Measurements from ENCODE around the gene ADAM11. TPM values are rescaled to one million over a fixed set of nuclear protein-coding genes. Genes with fewer than 3 reads are reported as not detected.
"Not testable (repeated sequence)": the region's sequence is repeated elsewhere in the genome, so short reads cannot be mapped to it uniquely, and the experiment has no call there.

ADAM11 gene, protein sequence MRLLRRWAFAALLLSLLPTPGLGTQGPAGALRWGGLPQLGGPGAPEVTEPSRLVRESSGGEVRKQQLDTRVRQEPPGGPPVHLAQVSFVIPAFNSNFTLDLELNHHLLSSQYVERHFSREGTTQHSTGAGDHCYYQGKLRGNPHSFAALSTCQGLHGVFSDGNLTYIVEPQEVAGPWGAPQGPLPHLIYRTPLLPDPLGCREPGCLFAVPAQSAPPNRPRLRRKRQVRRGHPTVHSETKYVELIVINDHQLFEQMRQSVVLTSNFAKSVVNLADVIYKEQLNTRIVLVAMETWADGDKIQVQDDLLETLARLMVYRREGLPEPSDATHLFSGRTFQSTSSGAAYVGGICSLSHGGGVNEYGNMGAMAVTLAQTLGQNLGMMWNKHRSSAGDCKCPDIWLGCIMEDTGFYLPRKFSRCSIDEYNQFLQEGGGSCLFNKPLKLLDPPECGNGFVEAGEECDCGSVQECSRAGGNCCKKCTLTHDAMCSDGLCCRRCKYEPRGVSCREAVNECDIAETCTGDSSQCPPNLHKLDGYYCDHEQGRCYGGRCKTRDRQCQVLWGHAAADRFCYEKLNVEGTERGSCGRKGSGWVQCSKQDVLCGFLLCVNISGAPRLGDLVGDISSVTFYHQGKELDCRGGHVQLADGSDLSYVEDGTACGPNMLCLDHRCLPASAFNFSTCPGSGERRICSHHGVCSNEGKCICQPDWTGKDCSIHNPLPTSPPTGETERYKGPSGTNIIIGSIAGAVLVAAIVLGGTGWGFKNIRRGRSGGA
- 1 to 10 TPM in 1 of 3 donors, under 1 TPM in 2; 0.17 to 1.5 (median 0.73) TPM for polyA plus RNA-seq

- WGBS, 3 donors = 6 to 8% (median 8%) methylated on average over 37 to 74 of the region's 74 CpGs
- H3K27ac ChIP-seq (ENCODE audit: low read depth, low read length) = no peak within 1 kb of the TSS
Observed at GRCh38 chr17:44758414-44759085, at the start of gene ADAM11. ADAM11 (plus strand) TSS chr17:44758988; CDS start chr17:44759200, 212 bp downstream.

GRCh38 chr17:44719444-44719843 is 39.3 kb upstream of the ADAM11 start:
- WGBS, 3 donors = 97 to 98% (median 98%) methylated on average over 1 of the region's 1 CpG
- H3K27ac ChIP-seq (ENCODE audit: low read depth, low read length) = no peak overlapping the region

DNA sequence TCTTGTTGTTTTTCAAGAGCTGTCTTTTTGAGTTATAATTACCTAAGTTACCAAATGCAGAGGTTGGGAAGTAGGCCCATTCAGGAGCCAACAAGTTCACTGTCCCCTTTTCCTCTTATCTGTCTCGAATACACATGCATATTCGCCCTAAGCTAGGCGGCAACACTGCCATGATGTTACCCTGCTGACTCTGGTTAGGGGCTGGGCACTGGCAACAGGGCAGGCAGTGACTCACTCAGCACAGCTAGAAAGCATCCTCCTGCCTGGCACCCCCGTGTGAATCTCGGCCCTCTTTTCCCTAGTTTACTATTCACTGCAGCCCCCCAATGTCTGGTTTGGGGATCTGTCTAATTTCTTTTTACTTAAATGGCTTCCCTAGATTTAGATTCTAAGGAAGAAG is 36.5 kb upstream of the ADAM11 start:
- WGBS, 3 donors = 86 to 92% (median 88%) methylated on average over 5 of the region's 5 CpGs
- H3K27ac ChIP-seq (ENCODE audit: low read depth, low read length) = no peak overlapping the region

- WGBS, 3 donors = 96 to 98% (median 98%) methylated on average over 6 of the region's 6 CpGs
- H3K27ac ChIP-seq (ENCODE audit: low read depth, low read length) = not testable (repeated sequence)
Observed at GRCh38 chr17:44726121-44726520, 32.7 kb upstream of the ADAM11 start.

GRCh38 chr17:44733753-44734152 is 25.0 kb upstream of the ADAM11 start:
- no peak overlapping the region for H3K27ac ChIP-seq (ENCODE audit: low read depth, low read length)
- WGBS, 3 donors = 77 to 80% (median 79%) methylated on average over 5 of the region's 5 CpGs

DNA sequence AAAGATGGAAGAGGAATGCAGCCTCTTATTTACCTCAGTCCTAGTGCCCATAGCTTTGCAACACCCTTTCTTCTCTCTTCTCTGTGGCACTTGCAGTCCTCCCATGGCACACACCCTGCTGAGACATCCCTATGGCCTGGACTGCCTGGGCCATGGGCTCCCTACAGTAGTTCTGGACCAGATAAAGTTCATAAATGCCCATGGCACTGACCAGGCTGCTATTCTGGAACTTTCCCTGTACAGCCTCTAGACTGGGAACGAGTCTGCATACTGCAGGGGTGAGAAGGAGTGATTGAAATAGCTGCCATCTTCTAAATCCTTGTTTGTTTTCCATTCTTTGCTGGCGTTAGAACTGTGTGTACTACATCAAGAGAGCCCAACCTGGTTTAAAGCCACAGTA is 24.5 kb upstream of the ADAM11 start:
- H3K27ac ChIP-seq (ENCODE audit: low read depth, low read length) = no peak overlapping the region
- WGBS, 3 donors = 79 to 95% (median 88%) methylated on average over 2 of the region's 2 CpGs

GRCh38 chr17:44736551-44737240 is 22.1 kb upstream of the ADAM11 start:
- no peak overlapping the region for H3K27ac ChIP-seq (ENCODE audit: low read depth, low read length)
- 87 to 90% (median 88%) methylated on average over 12 of the region's 12 CpGs for whole genome bisulfite sequencing, 3 donors

DNA sequence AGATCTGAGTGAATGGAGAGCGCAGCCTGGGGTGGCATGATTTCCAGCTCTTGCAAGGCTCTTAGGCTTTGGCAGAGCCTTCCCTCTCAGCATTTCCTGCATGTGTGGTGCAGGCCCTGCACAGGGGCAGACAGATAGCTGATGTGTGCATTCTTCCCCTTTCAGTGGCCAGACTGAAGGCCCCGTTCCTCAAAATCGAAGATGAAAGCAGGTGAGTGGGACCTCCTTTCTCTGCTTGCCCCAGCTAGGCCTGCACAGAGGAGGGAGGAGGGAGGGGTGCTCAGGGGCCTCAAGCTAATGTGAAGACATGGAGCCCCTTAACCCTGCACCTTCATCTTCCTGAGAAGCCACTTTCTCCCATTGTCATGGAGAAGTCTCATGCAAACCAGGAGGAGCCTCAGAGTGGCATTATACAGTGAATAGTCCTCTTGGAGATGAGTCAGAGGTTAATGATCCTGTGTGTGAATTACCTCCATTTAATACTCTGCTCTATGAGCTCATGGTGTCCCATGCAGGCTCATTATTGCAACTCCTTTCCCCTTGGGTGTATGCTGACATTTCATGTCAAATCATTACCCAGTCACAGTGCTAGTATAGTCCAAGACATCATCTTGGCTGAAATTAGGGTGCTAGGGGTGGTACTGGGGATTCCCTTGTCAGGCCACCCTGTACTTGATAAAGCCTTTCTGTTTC is 20.4 kb upstream of the ADAM11 start:
- 73 to 92% (median 78%) methylated on average over 3 of the region's 3 CpGs for WGBS, 3 donors

GRCh38 chr17:44741316-44741715 is 17.5 kb upstream of the ADAM11 start:
- WGBS, 3 donors = 92 to 96% (median 94%) methylated on average over 8 of the region's 8 CpGs
- no peak overlapping the region for H3K27ac ChIP-seq (ENCODE audit: low read depth, low read length)

More for the DNA sequence above, 20.4 kb upstream of the ADAM11 start:
- no peak overlapping the region for H3K27ac ChIP-seq (ENCODE audit: low read depth, low read length)

DNA sequence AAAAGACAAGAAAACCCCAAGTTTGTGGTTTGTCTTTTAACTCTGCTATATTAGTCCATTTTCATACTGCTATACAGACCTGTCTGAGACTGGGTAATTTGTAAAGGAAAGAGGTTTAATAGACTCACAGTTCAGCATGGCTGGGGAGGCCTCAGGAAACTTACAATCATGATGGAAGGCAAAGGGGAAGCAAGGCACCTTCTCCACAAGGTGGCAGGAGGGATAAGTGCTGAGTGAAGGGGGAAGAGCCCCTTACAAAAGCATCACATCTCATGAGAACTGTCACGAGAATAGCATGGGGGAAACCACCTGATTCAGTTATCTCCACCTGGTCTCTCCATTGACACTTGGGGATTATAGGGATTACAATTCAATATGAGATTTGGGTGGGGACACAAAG is 13.5 kb upstream of the ADAM11 start:
- WGBS, 3 donors = 69 to 100% (median 74%) methylated on average over 1 of the region's 1 CpG
- no peak overlapping the region for H3K27ac ChIP-seq (ENCODE audit: low read depth, low read length)

GRCh38 chr17:44745738-44746137 is 13.1 kb upstream of the ADAM11 start:
- H3K27ac ChIP-seq (ENCODE audit: low read depth, low read length) = not testable (repeated sequence)
- WGBS, 3 donors = 91 to 97% (median 97%) methylated on average over 5 of the region's 5 CpGs

GRCh38 chr17:44747566-44747965 is 11.2 kb upstream of the ADAM11 start:
- no peak overlapping the region for H3K27ac ChIP-seq (ENCODE audit: low read depth, low read length)

DNA sequence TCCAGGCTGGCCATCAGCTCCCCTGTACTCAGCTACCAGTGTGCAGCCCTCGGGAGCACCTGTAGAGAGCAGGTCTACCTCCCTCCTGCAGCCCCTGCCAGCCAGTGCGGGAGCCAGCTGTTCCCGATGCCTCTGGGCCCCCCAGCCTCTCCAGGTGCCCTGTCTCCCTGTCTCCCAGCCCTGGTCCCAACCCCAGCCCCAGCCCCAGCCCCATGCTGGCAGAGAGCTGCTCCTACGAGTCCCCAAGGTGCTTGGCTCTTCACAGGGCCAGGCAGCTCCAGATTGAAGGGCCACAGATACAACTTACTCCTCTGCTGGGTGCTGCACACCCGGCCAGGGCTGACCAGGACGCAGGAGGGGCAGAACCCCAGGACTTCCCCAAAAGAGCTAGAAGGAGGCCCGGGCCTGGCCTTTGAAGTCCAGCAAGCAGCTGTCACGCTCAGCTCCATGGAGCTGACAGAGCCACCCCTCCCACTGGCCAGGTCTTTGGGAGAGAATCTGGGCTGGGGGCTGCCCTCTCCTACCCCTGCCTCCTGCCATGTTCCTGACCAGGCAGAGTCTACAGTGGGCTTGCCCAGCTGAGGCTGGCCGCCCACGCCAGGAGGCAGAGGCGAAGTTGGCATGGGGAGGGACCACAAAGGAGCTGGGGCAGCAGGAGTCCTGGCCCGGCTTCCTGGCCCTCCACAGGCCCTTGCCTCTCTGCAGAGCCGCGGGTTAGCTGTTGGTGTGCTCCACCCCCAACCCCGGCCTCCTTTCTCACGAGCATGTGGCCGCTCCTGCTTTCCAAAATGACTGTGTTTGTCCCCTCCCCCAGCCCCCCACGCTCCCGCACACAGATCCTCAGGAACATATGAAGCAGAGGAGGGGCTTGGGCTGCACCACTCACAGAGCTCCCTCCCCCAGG is 9.5 kb upstream of the ADAM11 start:
- WGBS, 3 donors = 74 to 82% (median 75%) methylated on average over 15 to 19 of the region's 19 CpGs
- H3K27ac ChIP-seq (ENCODE audit: low read depth, low read length) = no peak overlapping the region

DNA sequence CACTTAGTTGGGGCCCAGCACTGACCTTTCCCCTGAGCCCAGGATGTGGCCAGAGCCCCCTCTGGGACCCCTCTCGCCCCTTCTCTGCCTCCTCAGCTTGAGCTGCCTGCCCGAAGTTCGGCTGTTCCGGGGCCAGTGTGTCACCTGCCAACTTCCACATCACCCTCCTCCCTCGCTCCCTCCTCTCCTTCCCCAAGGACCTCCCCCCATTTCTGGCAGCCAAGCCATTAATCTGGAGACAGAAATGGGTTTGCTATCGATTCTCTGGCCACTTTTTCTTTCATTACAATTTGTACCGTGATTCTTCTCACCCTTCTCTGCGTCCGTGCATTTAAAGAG is 8.8 kb upstream of the ADAM11 start:
- 53 to 64% (median 64%) methylated on average over 9 of the region's 9 CpGs for WGBS, 3 donors
- H3K27ac ChIP-seq (ENCODE audit: low read depth, low read length) = no peak overlapping the region

GRCh38 chr17:44751331-44751730 is 7.5 kb upstream of the ADAM11 start:
- no peak overlapping the region for H3K27ac ChIP-seq (ENCODE audit: low read depth, low read length)

DNA sequence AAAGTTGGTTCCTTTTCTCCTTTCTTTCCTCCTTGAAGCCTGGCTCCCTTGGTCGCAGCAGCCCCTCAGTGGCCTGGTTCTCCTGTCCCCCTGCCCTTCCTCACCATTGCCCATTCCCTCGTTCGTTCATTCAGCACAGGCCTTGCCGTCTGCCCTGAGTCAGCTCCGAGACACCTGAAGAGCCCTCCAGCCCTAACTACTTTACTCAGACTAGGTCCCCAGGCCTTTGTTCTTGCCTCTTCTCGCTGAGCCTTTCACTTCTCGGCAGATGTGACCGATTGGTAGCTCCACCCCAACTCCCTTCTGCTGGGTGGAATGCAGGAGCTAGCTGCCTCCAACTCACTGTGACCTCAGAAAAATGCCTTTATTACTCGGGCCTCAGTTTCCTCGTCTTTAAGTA is 7.0 kb upstream of the ADAM11 start:
- H3K27ac ChIP-seq (ENCODE audit: low read depth, low read length) = no peak overlapping the region
- WGBS, 3 donors = 89 to 93% (median 91%) methylated on average over 10 of the region's 10 CpGs

More at GRCh38 chr17:44751331-44751730, 7.5 kb upstream of the ADAM11 start:
- 86 to 87% (median 87%) methylated on average over 7 of the region's 7 CpGs for WGBS, 3 donors
